ENCODE data around the gene IL17D.

- TF ChIP-seq ZNF138 (CRISPR knock-in tag; conservative IDR thresholded peaks at IDR 0.05) (no peak), CTCF (IDR thresholded peaks at IDR 0.05) (no peak), AFF4 (CRISPR knock-in tag; IDR thresholded peaks at IDR 0.05; ENCODE audit: borderline replicate concordance) (no peak), ELF4 (CRISPR knock-in tag; IDR thresholded peaks at IDR 0.05; ENCODE audit: low read depth) (no peak)
These were observed 30.7 kb upstream of the IL17D start for GRCh38 chr13:20672772-20673171.
